GM23338 (cell line): ENCODE results near the gene CBARP. TPM values are rescaled to one million over a fixed set of nuclear protein-coding genes. Genes with fewer than 3 reads are reported as not detected.

Experiments
- CREB1 ChIP-seq: fragments of 250-450 bp; sonication (Bioruptor Pico); IDR thresholded peaks from 2 replicates; pipeline ENCODE4 v1.5.0; 2020; ENCODE audit warnings: low read depth, mild to moderate bottlenecking, moderate library complexity
- ETS1 ChIP-seq: IDR thresholded peaks from 2 replicates; pipeline ENCODE4 v1.6.1; 2016; ENCODE audit warnings: antibody characterized with exemption
- EZH2phosphoT487 ChIP-seq: fragments of 200-600 bp; sonication (generic); IDR thresholded peaks from one replicate; pipeline ENCODE4 v1.8.1; 2018; ENCODE audit warnings: antibody characterized with exemption; ENCODE audit not compliant: unreplicated experiment
- JUNB ChIP-seq: IDR thresholded peaks from one replicate; pipeline ENCODE4 v1.6.1; 2016; ENCODE audit warnings: antibody characterized with exemption; ENCODE audit not compliant: unreplicated experiment
- STAT1 ChIP-seq: IDR thresholded peaks from one replicate; pipeline ENCODE4 v1.6.1; 2016; ENCODE audit warnings: antibody characterized with exemption; ENCODE audit not compliant: unreplicated experiment
- ZNF114 ChIP-seq: fragments of 250-450 bp; sonication (Bioruptor Pico); IDR thresholded peaks from 2 replicates; pipeline ENCODE4 v1.5.0; 2020; ENCODE audit warnings: mild to moderate bottlenecking, moderate library complexity
- polyA plus RNA-seq: library from polyadenylated mRNA; unstranded; fragments of >200 nt; fragmentation: Nextera tagmentation; extraction: Ambion mirVana; gene quantifications from 2 replicates; pipeline ENCODE4 v1.2.1, GENCODE V29; 2016
- total RNA-seq: library from RNA; depleted of rRNA; stranded (reverse); fragments of >200 nt; shearing (Covaris generic); gene quantifications from 2 replicates; pipeline ENCODE4 v1.2.3, GENCODE V29; 2014
- TF ChIP-seq, protein P1 (sequence below): fragments of 250-450 bp; sonication (Bioruptor Pico); IDR thresholded peaks from 2 replicates; pipeline ENCODE4 v1.5.0; 2020; ENCODE audit warnings: mild to moderate bottlenecking, moderate library complexity
- TF ChIP-seq, protein P2 (sequence below), 2 experiments: fragments of 200-600 bp in 1 of 2; sonication (generic) in 1 of 2; conservative IDR thresholded peaks; 2 replicates each; pipeline versions ENCODE4 v1.5.1 to v1.6.1; 2016 to 2017; ENCODE audit warnings: antibody characterized with exemption in 2 of 2, low read depth in 2 of 2, mild to moderate bottlenecking in 2 of 2, moderate library complexity in 1 of 2

Gene CBARP
- total and polyA plus RNA-seq, 2 experiments from 2014 or later = 2.0 to 14.1 TPM

DNA sequence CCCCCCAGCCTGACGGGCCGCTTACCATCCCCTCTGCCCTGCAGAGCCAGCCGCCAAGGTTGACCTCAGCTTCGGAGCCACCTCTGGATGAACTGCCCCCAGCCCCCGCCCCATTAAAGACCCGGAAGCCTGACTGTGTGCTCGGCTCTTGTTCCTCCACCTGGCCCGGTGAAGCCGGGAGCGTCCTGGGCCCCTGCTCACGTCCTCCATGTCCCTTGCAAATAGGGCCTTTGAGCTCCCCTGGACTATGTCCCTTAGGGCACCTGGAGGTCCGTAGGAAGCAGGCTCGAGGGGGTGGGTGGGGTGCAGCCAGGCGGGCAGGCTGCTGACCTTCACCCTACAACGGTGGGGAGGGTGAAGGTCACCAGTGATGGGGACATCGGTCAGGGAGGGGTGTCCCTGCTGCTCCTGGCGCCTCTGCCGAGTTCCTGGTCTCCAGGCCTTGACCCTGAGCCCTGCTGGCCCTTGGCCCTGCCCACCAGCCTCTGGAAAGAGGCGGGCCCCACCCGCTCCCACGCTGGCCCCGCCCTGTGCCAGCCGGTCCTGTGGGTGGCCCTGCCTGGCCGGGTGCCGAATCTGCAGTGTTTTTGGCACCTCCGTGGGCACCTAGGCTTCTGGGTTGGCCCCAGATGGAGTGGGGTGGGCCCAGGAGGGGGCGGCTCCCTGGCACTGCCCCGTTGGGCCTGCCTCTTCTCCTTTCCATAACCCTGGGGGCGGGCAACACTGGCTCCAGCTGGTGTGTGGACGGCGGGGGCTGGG lies 7.1 kb upstream of the CBARP start (continued):
- TF ChIP-seq, protein P1, sequence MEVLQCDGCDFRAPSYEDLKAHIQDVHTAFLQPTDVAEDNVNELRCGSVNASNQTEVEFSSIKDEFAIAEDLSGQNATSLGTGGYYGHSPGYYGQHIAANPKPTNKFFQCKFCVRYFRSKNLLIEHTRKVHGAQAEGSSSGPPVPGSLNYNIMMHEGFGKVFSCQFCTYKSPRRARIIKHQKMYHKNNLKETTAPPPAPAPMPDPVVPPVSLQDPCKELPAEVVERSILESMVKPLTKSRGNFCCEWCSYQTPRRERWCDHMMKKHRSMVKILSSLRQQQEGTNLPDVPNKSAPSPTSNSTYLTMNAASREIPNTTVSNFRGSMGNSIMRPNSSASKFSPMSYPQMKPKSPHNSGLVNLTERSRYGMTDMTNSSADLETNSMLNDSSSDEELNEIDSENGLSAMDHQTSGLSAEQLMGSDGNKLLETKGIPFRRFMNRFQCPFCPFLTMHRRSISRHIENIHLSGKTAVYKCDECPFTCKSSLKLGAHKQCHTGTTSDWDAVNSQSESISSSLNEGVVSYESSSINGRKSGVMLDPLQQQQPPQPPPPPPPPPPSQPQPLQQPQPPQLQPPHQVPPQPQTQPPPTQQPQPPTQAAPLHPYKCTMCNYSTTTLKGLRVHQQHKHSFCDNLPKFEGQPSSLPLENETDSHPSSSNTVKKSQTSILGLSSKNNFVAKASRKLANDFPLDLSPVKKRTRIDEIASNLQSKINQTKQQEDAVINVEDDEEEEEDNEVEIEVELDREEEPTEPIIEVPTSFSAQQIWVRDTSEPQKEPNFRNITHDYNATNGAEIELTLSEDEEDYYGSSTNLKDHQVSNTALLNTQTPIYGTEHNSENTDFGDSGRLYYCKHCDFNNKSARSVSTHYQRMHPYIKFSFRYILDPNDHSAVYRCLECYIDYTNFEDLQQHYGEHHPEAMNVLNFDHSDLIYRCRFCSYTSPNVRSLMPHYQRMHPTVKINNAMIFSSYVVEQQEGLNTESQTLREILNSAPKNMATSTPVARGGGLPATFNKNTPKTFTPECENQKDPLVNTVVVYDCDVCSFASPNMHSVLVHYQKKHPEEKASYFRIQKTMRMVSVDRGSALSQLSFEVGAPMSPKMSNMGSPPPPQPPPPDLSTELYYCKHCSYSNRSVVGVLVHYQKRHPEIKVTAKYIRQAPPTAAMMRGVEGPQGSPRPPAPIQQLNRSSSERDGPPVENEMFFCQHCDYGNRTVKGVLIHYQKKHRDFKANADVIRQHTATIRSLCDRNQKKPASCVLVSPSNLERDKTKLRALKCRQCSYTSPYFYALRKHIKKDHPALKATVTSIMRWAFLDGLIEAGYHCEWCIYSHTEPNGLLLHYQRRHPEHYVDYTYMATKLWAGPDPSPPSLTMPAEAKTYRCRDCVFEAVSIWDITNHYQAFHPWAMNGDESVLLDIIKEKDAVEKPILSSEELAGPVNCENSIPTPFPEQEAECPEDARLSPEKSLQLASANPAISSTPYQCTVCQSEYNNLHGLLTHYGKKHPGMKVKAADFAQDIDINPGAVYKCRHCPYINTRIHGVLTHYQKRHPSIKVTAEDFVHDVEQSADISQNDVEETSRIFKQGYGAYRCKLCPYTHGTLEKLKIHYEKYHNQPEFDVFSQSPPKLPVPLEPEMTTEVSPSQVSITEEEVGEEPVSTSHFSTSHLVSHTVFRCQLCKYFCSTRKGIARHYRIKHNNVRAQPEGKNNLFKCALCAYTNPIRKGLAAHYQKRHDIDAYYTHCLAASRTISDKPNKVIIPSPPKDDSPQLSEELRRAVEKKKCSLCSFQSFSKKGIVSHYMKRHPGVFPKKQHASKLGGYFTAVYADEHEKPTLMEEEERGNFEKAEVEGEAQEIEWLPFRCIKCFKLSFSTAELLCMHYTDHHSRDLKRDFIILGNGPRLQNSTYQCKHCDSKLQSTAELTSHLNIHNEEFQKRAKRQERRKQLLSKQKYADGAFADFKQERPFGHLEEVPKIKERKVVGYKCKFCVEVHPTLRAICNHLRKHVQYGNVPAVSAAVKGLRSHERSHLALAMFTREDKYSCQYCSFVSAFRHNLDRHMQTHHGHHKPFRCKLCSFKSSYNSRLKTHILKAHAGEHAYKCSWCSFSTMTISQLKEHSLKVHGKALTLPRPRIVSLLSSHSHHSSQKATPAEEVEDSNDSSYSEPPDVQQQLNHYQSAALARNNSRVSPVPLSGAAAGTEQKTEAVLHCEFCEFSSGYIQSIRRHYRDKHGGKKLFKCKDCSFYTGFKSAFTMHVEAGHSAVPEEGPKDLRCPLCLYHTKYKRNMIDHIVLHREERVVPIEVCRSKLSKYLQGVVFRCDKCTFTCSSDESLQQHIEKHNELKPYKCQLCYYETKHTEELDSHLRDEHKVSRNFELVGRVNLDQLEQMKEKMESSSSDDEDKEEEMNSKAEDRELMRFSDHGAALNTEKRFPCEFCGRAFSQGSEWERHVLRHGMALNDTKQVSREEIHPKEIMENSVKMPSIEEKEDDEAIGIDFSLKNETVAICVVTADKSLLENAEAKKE (CRISPR knock-in tag) = no peak
- TF ChIP-seq STAT1 = no peak
- no peak for TF ChIP-seq JUNB
- no peak for TF ChIP-seq EZH2phosphoT487
- TF ChIP-seq CREB1 (CRISPR knock-in tag) = no peak
- TF ChIP-seq, protein P2, sequence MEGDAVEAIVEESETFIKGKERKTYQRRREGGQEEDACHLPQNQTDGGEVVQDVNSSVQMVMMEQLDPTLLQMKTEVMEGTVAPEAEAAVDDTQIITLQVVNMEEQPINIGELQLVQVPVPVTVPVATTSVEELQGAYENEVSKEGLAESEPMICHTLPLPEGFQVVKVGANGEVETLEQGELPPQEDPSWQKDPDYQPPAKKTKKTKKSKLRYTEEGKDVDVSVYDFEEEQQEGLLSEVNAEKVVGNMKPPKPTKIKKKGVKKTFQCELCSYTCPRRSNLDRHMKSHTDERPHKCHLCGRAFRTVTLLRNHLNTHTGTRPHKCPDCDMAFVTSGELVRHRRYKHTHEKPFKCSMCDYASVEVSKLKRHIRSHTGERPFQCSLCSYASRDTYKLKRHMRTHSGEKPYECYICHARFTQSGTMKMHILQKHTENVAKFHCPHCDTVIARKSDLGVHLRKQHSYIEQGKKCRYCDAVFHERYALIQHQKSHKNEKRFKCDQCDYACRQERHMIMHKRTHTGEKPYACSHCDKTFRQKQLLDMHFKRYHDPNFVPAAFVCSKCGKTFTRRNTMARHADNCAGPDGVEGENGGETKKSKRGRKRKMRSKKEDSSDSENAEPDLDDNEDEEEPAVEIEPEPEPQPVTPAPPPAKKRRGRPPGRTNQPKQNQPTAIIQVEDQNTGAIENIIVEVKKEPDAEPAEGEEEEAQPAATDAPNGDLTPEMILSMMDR (conservative IDR thresholded peaks at IDR 0.05; ENCODE audit: low read depth in 2 of 2) = no peak
- no peak for TF ChIP-seq ZNF114 (CRISPR knock-in tag)
- no peak for TF ChIP-seq ETS1
